ENCODE data around the gene PRTG.

DNA sequence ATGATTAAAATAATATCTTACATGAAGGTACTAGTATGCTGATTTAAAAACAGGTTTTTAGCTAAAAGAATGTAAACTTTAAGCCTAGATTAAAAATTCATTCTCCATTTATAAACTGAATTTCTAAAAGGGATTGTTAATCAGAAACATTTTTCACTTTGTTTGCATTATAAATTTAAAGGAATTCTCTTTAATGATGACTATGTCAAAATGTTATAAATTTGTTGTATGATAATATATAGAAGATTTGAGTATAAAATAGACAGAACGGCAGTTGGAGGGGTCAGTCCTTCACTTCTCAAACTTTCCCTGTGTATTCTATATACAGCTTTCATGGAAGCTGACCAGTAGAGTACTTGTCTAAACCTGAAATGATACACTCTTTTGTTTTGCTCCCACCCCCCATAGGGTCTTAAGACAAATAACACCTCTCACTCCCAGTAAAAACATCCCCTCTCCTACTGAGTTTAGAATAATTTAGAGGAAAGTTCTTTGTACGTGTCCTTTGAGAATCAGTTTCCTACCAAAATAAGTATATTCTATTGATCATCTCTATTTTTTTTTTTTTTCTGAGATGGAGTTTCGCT is 90.0 kb downstream of the PRTG start:
- TF ChIP-seq, protein P1, sequence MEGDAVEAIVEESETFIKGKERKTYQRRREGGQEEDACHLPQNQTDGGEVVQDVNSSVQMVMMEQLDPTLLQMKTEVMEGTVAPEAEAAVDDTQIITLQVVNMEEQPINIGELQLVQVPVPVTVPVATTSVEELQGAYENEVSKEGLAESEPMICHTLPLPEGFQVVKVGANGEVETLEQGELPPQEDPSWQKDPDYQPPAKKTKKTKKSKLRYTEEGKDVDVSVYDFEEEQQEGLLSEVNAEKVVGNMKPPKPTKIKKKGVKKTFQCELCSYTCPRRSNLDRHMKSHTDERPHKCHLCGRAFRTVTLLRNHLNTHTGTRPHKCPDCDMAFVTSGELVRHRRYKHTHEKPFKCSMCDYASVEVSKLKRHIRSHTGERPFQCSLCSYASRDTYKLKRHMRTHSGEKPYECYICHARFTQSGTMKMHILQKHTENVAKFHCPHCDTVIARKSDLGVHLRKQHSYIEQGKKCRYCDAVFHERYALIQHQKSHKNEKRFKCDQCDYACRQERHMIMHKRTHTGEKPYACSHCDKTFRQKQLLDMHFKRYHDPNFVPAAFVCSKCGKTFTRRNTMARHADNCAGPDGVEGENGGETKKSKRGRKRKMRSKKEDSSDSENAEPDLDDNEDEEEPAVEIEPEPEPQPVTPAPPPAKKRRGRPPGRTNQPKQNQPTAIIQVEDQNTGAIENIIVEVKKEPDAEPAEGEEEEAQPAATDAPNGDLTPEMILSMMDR (conservative IDR thresholded peaks at IDR 0.05 in 1 of 2, IDR thresholded peaks at IDR 0.05 in 1 of 2; ENCODE audit: low read depth in 1 of 2, low read length in 2 of 2) = no peak
- no peak for TF ChIP-seq EZH2 (IDR thresholded peaks at IDR 0.05; ENCODE audit: low read length, missing control alignments)

All from fibroblast of lung (primary cell).